BE2C (cell line): Measurements from ENCODE around the gene GCSH.

Source experiments
- DNase-seq: peaks from one replicate; pipeline ENCODE4 v3.0.0-alpha.2; 2020
- H3K27me3 ChIP-seq: fragments of 250-450 bp; sonication (Bioruptor Pico); 2 replicates; pipeline ENCODE4 v1.5.1; 2020; ENCODE audit warnings: mild to moderate bottlenecking
- H3K36me3 ChIP-seq: fragments of 250-450 bp; sonication (Bioruptor Pico); 2 replicates; pipeline ENCODE4 v1.5.1; 2020; ENCODE audit warnings: mild to moderate bottlenecking
- H3K4me1 ChIP-seq: fragments of 250-450 bp; sonication (Bioruptor Pico); 2 replicates; pipeline ENCODE4 v1.5.1; 2020
- H3K4me3 ChIP-seq: 2 replicates; pipeline ENCODE4 v1.5.1; 2011; ENCODE audit warnings: low read depth, low read length
- H3K9me3 ChIP-seq: fragments of 250-450 bp; sonication (Bioruptor Pico); 2 replicates; pipeline ENCODE4 v1.5.1; 2020
- TF ChIP-seq, protein P1 (sequence below): IDR thresholded peaks from 2 replicates; pipeline ENCODE4 v1.5.1; 2012; ENCODE audit warnings: mild to moderate bottlenecking, low read depth, low read length

Gene GCSH

DNA sequence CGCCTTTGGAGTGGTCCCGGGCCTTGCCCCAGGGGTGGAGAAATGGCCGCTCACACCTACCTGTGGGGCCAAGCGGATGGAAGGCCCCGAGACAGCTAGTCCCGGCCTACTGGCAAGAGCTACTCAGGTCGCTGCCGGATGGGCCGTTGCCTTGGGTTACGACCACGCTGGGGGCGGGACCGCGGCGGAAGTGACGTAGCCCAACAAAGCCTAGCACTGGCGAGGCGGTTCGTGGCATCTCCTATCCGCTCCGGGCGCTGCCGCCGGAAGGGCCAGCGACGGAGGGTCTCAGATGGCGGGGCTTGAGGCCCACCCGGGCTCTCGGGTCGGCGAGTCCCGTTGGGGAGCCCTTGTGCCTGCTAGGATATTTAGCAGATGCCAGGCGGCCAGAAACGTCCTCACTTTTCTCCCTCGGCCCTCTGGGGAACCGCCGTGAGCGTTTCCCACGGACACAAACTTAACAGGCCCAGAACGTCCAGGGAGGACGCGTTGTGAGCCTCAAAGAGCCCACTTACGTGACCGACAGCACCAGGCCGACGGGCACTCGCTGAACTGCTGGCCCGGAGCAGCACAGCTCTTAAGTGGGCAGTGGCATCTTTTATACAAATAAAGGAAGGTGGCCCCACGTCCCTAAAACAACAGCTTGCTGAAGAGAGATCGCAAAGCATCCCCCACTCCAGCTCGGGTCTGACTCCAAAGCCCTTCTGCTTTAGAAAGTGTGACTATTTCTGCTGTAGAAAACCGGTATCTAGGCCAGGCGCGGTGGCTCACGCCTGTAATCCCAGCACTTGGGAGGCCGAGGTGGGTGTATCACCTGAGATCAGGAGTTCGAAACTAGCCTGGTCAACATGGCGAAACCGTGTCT lies 18.9 kb downstream of the GCSH start, which contains the start of gene C16orf46:
Gene C16orf46, minus strand, starts transcription at position 163 of the 865 bp plus-strand sequence. CDS start 13,283 bp downstream, outside the sequence.
- peaks cover 2% of the 10 kb centered on the region; the same call in 1 of the 2 replicates for H3K36me3 ChIP-seq
- peak; percentile 98 for DNase-seq
- TF ChIP-seq, protein P1, sequence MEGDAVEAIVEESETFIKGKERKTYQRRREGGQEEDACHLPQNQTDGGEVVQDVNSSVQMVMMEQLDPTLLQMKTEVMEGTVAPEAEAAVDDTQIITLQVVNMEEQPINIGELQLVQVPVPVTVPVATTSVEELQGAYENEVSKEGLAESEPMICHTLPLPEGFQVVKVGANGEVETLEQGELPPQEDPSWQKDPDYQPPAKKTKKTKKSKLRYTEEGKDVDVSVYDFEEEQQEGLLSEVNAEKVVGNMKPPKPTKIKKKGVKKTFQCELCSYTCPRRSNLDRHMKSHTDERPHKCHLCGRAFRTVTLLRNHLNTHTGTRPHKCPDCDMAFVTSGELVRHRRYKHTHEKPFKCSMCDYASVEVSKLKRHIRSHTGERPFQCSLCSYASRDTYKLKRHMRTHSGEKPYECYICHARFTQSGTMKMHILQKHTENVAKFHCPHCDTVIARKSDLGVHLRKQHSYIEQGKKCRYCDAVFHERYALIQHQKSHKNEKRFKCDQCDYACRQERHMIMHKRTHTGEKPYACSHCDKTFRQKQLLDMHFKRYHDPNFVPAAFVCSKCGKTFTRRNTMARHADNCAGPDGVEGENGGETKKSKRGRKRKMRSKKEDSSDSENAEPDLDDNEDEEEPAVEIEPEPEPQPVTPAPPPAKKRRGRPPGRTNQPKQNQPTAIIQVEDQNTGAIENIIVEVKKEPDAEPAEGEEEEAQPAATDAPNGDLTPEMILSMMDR = no peak
- no peaks in the 10 kb centered on the region for H3K9me3 ChIP-seq
- H3K4me3 ChIP-seq = peak within 1 kb of the TSS; percentile 90
- no peaks in the 10 kb centered on the region for H3K27me3 ChIP-seq
- no peaks in the 10 kb centered on the region for H3K4me1 ChIP-seq

DNA sequence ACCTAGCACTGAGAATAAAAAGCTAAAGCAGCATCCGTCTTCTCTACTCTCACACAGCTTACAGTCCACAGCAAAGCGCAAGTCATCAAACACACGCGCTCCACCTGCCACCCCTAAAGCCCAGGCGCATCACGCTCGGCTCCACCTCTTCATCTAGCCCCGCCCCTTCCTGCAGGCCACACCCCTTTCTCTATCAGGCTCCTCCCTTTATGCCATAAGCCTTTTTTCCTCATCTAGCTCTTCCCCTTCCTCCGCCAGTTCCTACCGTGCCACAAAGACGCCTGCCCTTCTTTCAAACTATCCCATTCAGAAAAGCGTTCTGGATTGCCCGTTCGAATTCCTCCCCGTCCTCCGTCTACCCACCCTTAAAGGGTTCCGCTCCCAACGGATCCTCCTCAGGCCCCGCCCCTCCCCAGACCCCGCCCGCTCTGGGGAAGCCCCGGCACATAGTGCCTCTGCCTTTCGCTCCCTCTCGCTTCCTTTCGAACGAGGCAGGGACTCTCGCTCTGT lies 19.6 kb downstream of the GCSH start:
- Histone ChIP-seq H3K4me1 (no peaks in the 10 kb centered on the region), H3K9me3 (no peaks in the 10 kb centered on the region), H3K27me3 (no peaks in the 10 kb centered on the region), H3K4me3 (peak overlapping the region; percentile 90), H3K36me3 (peaks cover 2% of the 10 kb centered on the region; the same call in 1 of the 2 replicates)
- TF ChIP-seq, protein P1 = no peak
- peak; percentile 90 for DNase-seq

DNA sequence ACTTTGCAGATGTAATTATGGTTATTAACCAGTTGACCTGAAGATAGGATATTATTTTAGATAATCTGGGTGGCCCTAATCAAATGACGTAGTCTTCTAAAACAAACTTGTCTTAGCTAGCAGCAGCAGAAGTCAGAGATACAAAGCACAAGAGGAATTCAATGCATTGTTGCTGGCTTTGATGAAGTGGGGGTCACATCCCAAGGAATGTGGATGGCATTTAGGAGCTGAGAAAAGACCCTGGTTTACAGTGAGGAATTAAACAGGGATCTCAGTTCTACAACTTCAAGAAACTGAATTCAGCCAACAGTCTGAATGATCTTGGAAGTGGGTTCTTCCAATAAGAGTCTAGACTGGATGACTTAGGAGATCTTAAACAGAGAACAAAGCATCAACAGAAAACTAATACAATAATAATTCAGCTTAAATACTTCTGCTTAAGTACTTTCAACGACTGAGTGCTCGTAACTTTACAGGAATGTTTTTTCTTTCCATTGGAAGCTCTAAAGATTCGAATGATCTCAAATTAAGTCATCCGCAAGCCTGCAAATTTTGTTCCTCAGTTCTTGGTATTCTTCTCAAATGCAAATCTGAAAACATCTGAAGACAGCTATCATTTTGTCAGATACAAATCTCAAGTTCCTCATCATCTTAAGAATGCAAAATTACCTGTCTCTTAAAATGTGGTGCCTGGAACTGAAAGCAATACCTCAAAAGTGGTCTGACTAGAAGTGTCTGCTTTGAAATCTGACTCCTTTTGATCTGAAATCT lies 22.4 kb downstream of the GCSH start:
- TF ChIP-seq, protein P1 = no peak
- no peak for DNase-seq

DNA sequence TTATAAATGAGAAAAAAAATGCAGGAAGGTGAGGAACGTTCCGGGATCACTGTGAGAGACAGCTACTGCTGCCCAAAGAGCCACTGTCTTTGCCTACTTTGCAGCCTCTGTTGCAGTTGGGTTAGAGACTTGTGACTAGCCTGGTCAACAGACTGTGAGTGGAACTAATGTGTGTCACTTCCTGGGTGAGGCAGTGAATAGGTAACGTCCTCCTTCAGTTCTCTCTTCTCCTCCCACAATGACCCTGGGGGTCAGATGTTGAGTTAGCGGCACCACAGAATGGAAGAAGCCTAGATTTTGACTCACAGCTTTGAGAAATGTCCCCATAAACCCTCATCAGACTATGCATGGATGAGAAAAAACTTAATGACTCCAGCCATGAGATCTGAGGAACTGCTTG lies 24.4 kb downstream of the GCSH start:
- Histone ChIP-seq H3K4me3 (no peak overlapping the region), H3K4me1 (no peaks in the 10 kb centered on the region), H3K9me3 (no peaks in the 10 kb centered on the region), H3K27me3 (no peaks in the 10 kb centered on the region), H3K36me3 (no peaks in the 10 kb centered on the region)
- DNase-seq = no peak
- TF ChIP-seq, protein P1 = no peak

More for the DNA sequence above, 22.4 kb downstream of the GCSH start:
- no peaks in the 10 kb centered on the region for H3K27me3 ChIP-seq
- H3K36me3 ChIP-seq = no peaks in the 10 kb centered on the region
- H3K9me3 ChIP-seq = no peaks in the 10 kb centered on the region
- no peak overlapping the region for H3K4me3 ChIP-seq
- H3K4me1 ChIP-seq = no peaks in the 10 kb centered on the region

DNA sequence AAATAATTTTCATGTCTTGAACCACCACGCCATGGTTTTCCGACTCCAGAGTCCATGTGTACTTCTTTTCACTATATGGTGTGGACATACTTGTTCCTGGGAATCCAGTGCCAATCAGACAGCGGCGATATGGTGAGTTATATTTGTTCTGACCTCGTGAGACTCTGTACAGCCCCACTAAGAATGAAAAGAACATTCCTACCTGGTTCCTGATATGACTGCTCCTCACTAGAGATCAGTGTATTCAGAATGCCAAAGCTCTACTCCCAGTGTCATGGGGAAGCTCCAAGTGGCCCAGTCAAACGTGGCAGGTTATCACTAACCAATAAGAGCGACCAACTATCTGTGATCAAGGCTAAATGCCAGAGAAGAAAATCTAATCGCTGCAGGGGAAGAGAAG lies 25.2 kb downstream of the GCSH start:
- no peaks in the 10 kb centered on the region for H3K9me3 ChIP-seq
- no peaks in the 10 kb centered on the region for H3K27me3 ChIP-seq
- TF ChIP-seq, protein P1 = no peak
- no peaks in the 10 kb centered on the region for H3K36me3 ChIP-seq
- DNase-seq = no peak
- H3K4me1 ChIP-seq = no peaks in the 10 kb centered on the region
- H3K4me3 ChIP-seq = no peak overlapping the region
